Measurements from ENCODE around the gene GPR152.

- no peak for TF ChIP-seq POLR2AphosphoS5 (IDR thresholded peaks at IDR 0.05)
- no peak for TF ChIP-seq POLR2A (IDR thresholded peaks at IDR 0.05)
Observed at GRCh38 chr11:67405196-67405567, 47.3 kb downstream of the GPR152 start.

Data from sigmoid colon (tissue), 4 donors.